Neuronal stem cell (in vitro differentiated cells): ENCODE data around the gene SORCS1. TPM values are rescaled to one million over a fixed set of nuclear protein-coding genes. Genes with fewer than 3 reads are reported as not detected.

Source experiments
- DNase-seq: peaks from one replicate; pipeline ENCODE4 v3.0.0-alpha.2; 2013; ENCODE audit warnings: low spot score
- H2AFZ ChIP-seq: one replicate; pipeline ENCODE4 v1.6.1; 2013; ENCODE audit warnings: mild to moderate bottlenecking, low read length, inconsistent platforms
- H2AK5ac ChIP-seq: 2 replicates; pipeline ENCODE4 v1.6.1; 2013; ENCODE audit warnings: low read depth, mild to moderate bottlenecking, inconsistent platforms, low read length, moderate library complexity, mixed read lengths
- H2BK120ac ChIP-seq: 2 replicates; pipeline ENCODE4 v1.6.1; 2013; ENCODE audit warnings: low read depth, mild to moderate bottlenecking, inconsistent platforms, low read length, moderate library complexity, mixed read lengths
- H2BK12ac ChIP-seq: one replicate; pipeline ENCODE4 v1.6.1; 2013; ENCODE audit warnings: low read length, inconsistent platforms
- H2BK15ac ChIP-seq: 2 replicates; pipeline ENCODE4 v1.6.1; 2013; ENCODE audit warnings: mild to moderate bottlenecking, low read length, inconsistent platforms, mixed read lengths
- H2BK5ac ChIP-seq: one replicate; pipeline ENCODE4 v1.6.1; 2013; ENCODE audit warnings: inconsistent platforms, mild to moderate bottlenecking, low read length, moderate library complexity
- H3K14ac ChIP-seq: one replicate; pipeline ENCODE4 v1.6.1; 2013; ENCODE audit warnings: low read length, inconsistent platforms
- H3K18ac ChIP-seq: 2 replicates; pipeline ENCODE4 v1.6.1; 2013; ENCODE audit warnings: low read length, inconsistent platforms
- H3K23ac ChIP-seq: 2 replicates; pipeline ENCODE4 v1.6.1; 2013; ENCODE audit warnings: low read depth, mild to moderate bottlenecking, mixed read lengths, low read length, inconsistent platforms; ENCODE audit not compliant: poor library complexity
- H3K27ac ChIP-seq: replicated peaks from 3 replicates; pipeline ENCODE4 v1.5.1; 2013; ENCODE audit warnings: low read length, inconsistent platforms
- H3K27me3 ChIP-seq, 3 experiments: 2 replicates each; pipeline ENCODE4 v1.6.1; 2013; ENCODE audit warnings: low read length in 3 of 3, mild to moderate bottlenecking in 2 of 3, inconsistent platforms in 1 of 3, low read depth in 1 of 3, mixed read lengths in 1 of 3, moderate library complexity in 1 of 3; ENCODE audit not compliant: control insufficient read depth in 3 of 3, insufficient read depth in 3 of 3
- H3K36me3 ChIP-seq, 2 donors: replicated peaks in 1 of 2; 2 replicates each; pipeline ENCODE4 v1.6.1; 2013; ENCODE audit warnings: low read length in 2 of 2; ENCODE audit not compliant: control insufficient read depth in 2 of 2, insufficient read depth in 2 of 2
- H3K4ac ChIP-seq: 2 replicates; pipeline ENCODE4 v1.6.1; 2013; ENCODE audit warnings: inconsistent platforms, mild to moderate bottlenecking, low read length, moderate library complexity
- H3K4me1 ChIP-seq, 2 donors: 1 replicate in 1 of 2; 2 replicates in 1 of 2; pipeline ENCODE4 v1.6.1; 2013; ENCODE audit warnings: low read length in 2 of 2, low read depth in 1 of 2; ENCODE audit not compliant: control insufficient read depth in 2 of 2, insufficient read depth in 1 of 2
- H3K4me2 ChIP-seq: one replicate; pipeline ENCODE4 v1.6.1; 2013; ENCODE audit warnings: mild to moderate bottlenecking, low read length, inconsistent platforms; ENCODE audit not compliant: insufficient read depth, poor library complexity, severe bottlenecking
- H3K4me3 ChIP-seq, 2 donors: 2 replicates each; pipeline ENCODE4 v1.5.1; 2013; ENCODE audit warnings: low read length in 2 of 2, mild to moderate bottlenecking in 2 of 2, inconsistent platforms in 1 of 2, moderate library complexity in 1 of 2
- H3K79me1 ChIP-seq: one replicate; pipeline ENCODE4 v1.6.1; 2013; ENCODE audit warnings: low read depth, mild to moderate bottlenecking, inconsistent platforms, low read length, moderate library complexity
- H3K9ac ChIP-seq: one replicate; pipeline ENCODE4 v1.6.1; 2013; ENCODE audit warnings: mild to moderate bottlenecking, low read depth, low read length, inconsistent platforms; ENCODE audit not compliant: poor library complexity
- H3K9me3 ChIP-seq, 2 donors: replicated peaks in 1 of 2; 2 replicates each; pipeline versions ENCODE3 to v1.6.1; 2013; ENCODE audit warnings: low read length in 2 of 2, mild to moderate bottlenecking in 2 of 2, inconsistent platforms in 1 of 2, low read depth in 1 of 2, mixed read lengths in 1 of 2, moderate library complexity in 1 of 2; ENCODE audit not compliant: control insufficient read depth in 2 of 2, insufficient read depth in 1 of 2
- H4K8ac ChIP-seq: one replicate; pipeline ENCODE4 v1.6.1; 2013; ENCODE audit warnings: low read depth, mild to moderate bottlenecking, inconsistent platforms, low read length, moderate library complexity
- H4K91ac ChIP-seq: one replicate; pipeline ENCODE4 v1.6.1; 2013; ENCODE audit warnings: low read length, low read depth, mild to moderate bottlenecking, inconsistent platforms; ENCODE audit not compliant: poor library complexity
- WGBS, 2 donors: extraction: QIAGEN DNeasy Blood & Tissue Kit; methylation state at CpG; one replicate each; pipeline ENCODE4 v1.1.7; 2013; ENCODE audit warnings: missing lambda C conversion rate in 2 of 2, mixed read lengths in 1 of 2; ENCODE audit not compliant: insufficient read length in 2 of 2, insufficient replicate concordance in 1 of 2; ENCODE audit errors: extremely low coverage in 2 of 2; 5-methylcytosine and 5-hydroxymethylcytosine counted together
- polyA plus RNA-seq, 2 experiments: library from polyadenylated mRNA; stranded (reverse); fragments of 200-250 nt; gene quantifications; one replicate each; pipeline ENCODE4 v1.2.3, GENCODE V29; 2013

Gene SORCS1
- polyA plus RNA-seq (2013, experiment 1 of 2), result 7.3 TPM
- 7.5 TPM for polyA plus RNA-seq (2013, experiment 2 of 2)

GRCh38 chr10:107163881-107164861 lies at the start of gene SORCS1:
Gene SORCS1, minus strand, starts transcription at chr10:107164706.
- peak within 1 kb of the TSS; percentile 96 for H3K18ac ChIP-seq
- no peaks in the 10 kb centered on the region for H3K79me1 ChIP-seq
- H2AFZ ChIP-seq, result peak within 1 kb of the TSS; percentile 96
- H3K4me2 ChIP-seq, result peak within 1 kb of the TSS; percentile 66
- H3K23ac ChIP-seq, result no peak within 1 kb of the TSS
- peak within 1 kb of the TSS; percentile 50 for H2BK5ac ChIP-seq
- no peak within 1 kb of the TSS for H3K27ac ChIP-seq
- H3K14ac ChIP-seq, result peak within 1 kb of the TSS; percentile 97
- H2BK15ac ChIP-seq, result peak within 1 kb of the TSS; percentile 87
- H3K9ac ChIP-seq, result peak within 1 kb of the TSS; percentile 78
- peak within 1 kb of the TSS; percentile 75 for H2BK120ac ChIP-seq
- no CpG with 5 or more reads among the region's 105 CpGs for WGBS, 2 donors
- no peak within 1 kb of the TSS for H3K4ac ChIP-seq
- no peaks in the 10 kb centered on the region for H3K9me3 ChIP-seq
- peak within 1 kb of the TSS; percentile 97 for H2BK12ac ChIP-seq
- no peak within 1 kb of the TSS for H4K91ac ChIP-seq
- DNase-seq, result peak; percentile 68
- no peaks in the 10 kb centered on the region for H3K36me3 ChIP-seq
- no peak within 1 kb of the TSS for H4K8ac ChIP-seq
- H3K4me3 ChIP-seq, result peak within 1 kb of the TSS; percentile 32 to 89
- H3K27me3 ChIP-seq, result peaks cover 0 to 56% (median 0%) of the 10 kb centered on the region in 3 experiments
- peaks cover 0 to 3% of the 10 kb centered on the region in 2 donors for H3K4me1 ChIP-seq
- no peak within 1 kb of the TSS for H2AK5ac ChIP-seq

GRCh38 chr10:107214261-107214660 lies 49.8 kb upstream of the SORCS1 start:
- Histone ChIP-seq H3K9ac (no peak overlapping the region), H2BK12ac (no peak overlapping the region), H3K4ac (no peak overlapping the region), H3K27me3 (no peaks in the 10 kb centered on the region), H3K4me1 (no peaks in the 10 kb centered on the region), H3K36me3 (no peaks in the 10 kb centered on the region), H3K27ac (no peak overlapping the region), H3K14ac (no peak overlapping the region), H2AK5ac (no peak overlapping the region), H3K9me3 (no peaks in the 10 kb centered on the region), H3K79me1 (no peaks in the 10 kb centered on the region), H2BK5ac (no peak overlapping the region), H3K4me2 (no peak overlapping the region), H2AFZ (no peak overlapping the region), H2BK15ac (no peak overlapping the region), H3K23ac (no peak overlapping the region), H3K18ac (no peak overlapping the region), H4K8ac (no peak overlapping the region), H4K91ac (no peak overlapping the region), H3K4me3 (peak overlapping the region in 1 of 2 donors; percentile 8), H2BK120ac (no peak overlapping the region)
- no peak for DNase-seq
- WGBS, 2 donors, result no CpG with 5 or more reads among the region's 2 CpGs

DNA sequence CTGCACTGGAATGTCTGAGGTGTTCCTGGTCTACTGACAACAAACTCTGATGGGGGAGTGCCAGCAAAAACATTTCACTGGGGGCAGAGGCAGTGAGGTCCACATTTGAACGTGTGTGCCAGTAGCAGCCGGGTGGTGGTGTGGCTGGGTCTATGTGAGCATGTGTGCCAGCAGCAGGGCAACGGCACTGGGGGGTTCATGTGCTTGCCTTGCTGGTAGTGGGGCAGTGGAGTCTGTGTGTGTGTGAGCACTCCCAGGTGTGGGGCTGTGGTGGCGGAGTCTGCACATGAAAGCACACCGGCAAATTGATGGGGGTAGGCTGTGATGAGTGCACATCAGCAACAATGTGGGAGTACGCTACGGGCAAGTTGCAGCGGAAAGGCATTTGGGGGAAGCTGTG lies 49.4 kb upstream of the SORCS1 start:
- H2AFZ ChIP-seq, result no peak overlapping the region
- H3K4me3 ChIP-seq, result peak overlapping the region in 1 of 2 donors; percentile 14
- no peaks in the 10 kb centered on the region for H3K9me3 ChIP-seq
- no peaks in the 10 kb centered on the region for H3K36me3 ChIP-seq
- peak overlapping the region; percentile 40 for H3K18ac ChIP-seq
- H3K4ac ChIP-seq, result no peak overlapping the region
- no peaks in the 10 kb centered on the region for H3K79me1 ChIP-seq
- no peak overlapping the region for H2BK5ac ChIP-seq
- H3K27ac ChIP-seq, result no peak overlapping the region
- no peak overlapping the region for H3K4me2 ChIP-seq
- H3K23ac ChIP-seq, result no peak overlapping the region
- H3K4me1 ChIP-seq, result no peaks in the 10 kb centered on the region
- H4K8ac ChIP-seq, result peak overlapping the region; percentile 7
- no peak overlapping the region for H4K91ac ChIP-seq
- DNase-seq, result no peak
- H2BK120ac ChIP-seq, result no peak overlapping the region
- no CpG with 5 or more reads among the region's 8 CpGs for WGBS, 2 donors
- H3K27me3 ChIP-seq, result no peaks in the 10 kb centered on the region
- H2BK12ac ChIP-seq, result no peak overlapping the region
- no peak overlapping the region for H2BK15ac ChIP-seq
- no peak overlapping the region for H3K14ac ChIP-seq
- no peak overlapping the region for H3K9ac ChIP-seq
- H2AK5ac ChIP-seq, result no peak overlapping the region

DNA sequence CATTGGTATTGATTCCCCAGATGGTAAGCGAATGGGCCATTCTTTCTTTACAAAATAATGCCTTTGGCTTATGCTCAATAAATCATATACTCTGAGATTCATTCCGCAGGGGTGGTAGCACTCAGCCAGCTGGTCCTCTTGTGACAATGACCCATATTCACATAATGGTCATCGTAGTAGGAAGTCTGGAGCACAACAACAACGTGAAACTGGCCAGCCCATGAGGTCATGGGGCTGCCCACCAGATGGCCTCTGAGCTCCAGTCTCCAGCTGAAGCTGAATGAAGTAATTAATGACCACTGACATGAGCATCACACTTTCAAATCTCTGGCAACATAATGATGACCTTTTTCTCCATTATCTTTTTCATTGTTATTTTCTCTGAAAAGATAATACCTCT lies 42.3 kb upstream of the SORCS1 start:
- no peak overlapping the region for H2BK12ac ChIP-seq
- H3K4me2 ChIP-seq, result no peak overlapping the region
- no peaks in the 10 kb centered on the region for H3K4me1 ChIP-seq
- H3K14ac ChIP-seq, result no peak overlapping the region
- H3K18ac ChIP-seq, result no peak overlapping the region
- H3K27ac ChIP-seq, result no peak overlapping the region
- H2BK15ac ChIP-seq, result no peak overlapping the region
- no peak overlapping the region for H2AK5ac ChIP-seq
- H3K4ac ChIP-seq, result no peak overlapping the region
- no peak overlapping the region for H2BK5ac ChIP-seq
- H3K27me3 ChIP-seq, result no peaks in the 10 kb centered on the region
- no peak for DNase-seq
- no peaks in the 10 kb centered on the region for H3K36me3 ChIP-seq
- no peak overlapping the region for H4K91ac ChIP-seq
- no peak overlapping the region for H4K8ac ChIP-seq
- no peak overlapping the region for H3K23ac ChIP-seq
- H3K9ac ChIP-seq, result no peak overlapping the region
- no peak overlapping the region for H2AFZ ChIP-seq
- H3K4me3 ChIP-seq, result no peak overlapping the region
- no CpG with 5 or more reads among the region's 4 CpGs for WGBS, 2 donors
- H2BK120ac ChIP-seq, result no peak overlapping the region
- H3K9me3 ChIP-seq, result no peaks in the 10 kb centered on the region
- peaks cover 2% of the 10 kb centered on the region for H3K79me1 ChIP-seq
